Fibroblast of villous mesenchyme (primary cell): Measurements from ENCODE around the gene RSRC1. TPM values are rescaled to one million over a fixed set of nuclear protein-coding genes. Genes with fewer than 3 reads are reported as not detected.

Experiments
- DNase-seq: peaks from one replicate; pipeline ENCODE4 v3.0.0-alpha.2; 2010; ENCODE audit warnings: low read depth
- H3K4me3 ChIP-seq: 2 replicates; pipeline ENCODE4 v1.5.1; 2011; ENCODE audit warnings: low read depth, mild to moderate bottlenecking, low read length
- total RNA-seq: library from RNA; depleted of rRNA; stranded (reverse); fragments of >200 nt; gene quantifications from 2 replicates; pipeline ENCODE4 v1.2.3, GENCODE V29; 2012
- TF ChIP-seq, protein P1 (sequence below): IDR thresholded peaks from 2 replicates; pipeline ENCODE4 v1.5.1; 2012; ENCODE audit warnings: low read depth, mild to moderate bottlenecking, low read length; ENCODE audit not compliant: insufficient read depth

RSRC1 gene
- total RNA-seq, 1 donor = 43.6 TPM

DNA sequence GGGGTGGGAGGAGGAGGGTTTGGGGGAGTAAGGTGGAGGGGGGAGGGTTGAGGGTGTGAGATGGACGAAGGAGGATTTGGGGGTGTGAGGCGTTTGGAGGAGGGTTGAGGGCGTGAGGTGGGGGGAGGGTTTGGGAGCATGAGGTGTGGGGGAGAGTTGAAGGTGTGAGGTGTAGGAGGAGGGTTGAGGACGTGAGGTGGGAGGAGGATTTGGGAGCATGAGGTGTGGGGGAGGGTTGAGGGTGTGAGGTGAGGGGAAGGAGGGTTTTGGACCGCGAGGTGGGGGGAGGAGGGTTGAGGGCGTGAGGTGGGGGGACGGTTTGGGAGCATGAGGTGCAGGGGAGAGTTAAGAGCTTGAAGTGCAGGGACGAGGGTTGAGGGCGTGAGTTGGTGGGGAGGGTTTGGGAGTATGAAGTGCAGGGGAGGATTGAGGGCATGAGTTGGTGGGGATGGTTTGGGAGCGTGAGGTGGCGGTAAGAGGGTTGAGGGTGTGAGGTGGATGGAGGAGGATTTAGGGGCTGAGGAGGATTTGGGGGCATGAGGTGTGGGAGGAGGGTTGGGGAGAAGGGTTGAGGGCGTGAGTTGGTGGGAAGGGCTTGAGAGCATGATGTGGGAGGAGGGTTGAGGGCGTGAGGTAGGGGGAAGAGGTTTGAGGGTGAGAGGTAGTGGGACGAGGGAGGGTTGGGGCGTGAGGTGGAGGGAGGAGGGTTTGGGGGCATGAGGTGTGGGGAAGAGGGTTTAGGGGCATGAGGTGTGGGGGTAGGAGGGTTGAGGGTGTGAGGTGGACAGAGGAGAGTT lies 462.3 kb downstream of the RSRC1 start:
- H3K4me3 ChIP-seq = no peak overlapping the region
- TF ChIP-seq, protein P1, sequence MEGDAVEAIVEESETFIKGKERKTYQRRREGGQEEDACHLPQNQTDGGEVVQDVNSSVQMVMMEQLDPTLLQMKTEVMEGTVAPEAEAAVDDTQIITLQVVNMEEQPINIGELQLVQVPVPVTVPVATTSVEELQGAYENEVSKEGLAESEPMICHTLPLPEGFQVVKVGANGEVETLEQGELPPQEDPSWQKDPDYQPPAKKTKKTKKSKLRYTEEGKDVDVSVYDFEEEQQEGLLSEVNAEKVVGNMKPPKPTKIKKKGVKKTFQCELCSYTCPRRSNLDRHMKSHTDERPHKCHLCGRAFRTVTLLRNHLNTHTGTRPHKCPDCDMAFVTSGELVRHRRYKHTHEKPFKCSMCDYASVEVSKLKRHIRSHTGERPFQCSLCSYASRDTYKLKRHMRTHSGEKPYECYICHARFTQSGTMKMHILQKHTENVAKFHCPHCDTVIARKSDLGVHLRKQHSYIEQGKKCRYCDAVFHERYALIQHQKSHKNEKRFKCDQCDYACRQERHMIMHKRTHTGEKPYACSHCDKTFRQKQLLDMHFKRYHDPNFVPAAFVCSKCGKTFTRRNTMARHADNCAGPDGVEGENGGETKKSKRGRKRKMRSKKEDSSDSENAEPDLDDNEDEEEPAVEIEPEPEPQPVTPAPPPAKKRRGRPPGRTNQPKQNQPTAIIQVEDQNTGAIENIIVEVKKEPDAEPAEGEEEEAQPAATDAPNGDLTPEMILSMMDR = no peak
- no peak for DNase-seq

DNA sequence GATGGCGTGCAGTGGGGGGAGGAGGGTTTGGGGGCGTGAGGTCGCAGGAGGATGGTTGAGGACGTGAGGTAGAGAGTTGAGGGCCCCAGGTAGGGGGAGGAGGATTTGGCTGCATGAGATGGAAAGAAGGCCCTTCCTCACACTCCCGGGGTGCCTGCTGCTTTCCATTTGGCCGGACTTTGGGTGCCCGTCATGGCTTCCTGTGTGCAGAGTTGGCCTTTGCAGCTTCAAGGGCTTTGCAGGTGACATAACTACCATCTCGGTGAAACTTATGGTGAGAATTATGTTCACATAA lies 462.8 kb downstream of the RSRC1 start:
- H3K4me3 ChIP-seq = no peak overlapping the region
- DNase-seq = no peak
- TF ChIP-seq, protein P1 = no peak

DNA sequence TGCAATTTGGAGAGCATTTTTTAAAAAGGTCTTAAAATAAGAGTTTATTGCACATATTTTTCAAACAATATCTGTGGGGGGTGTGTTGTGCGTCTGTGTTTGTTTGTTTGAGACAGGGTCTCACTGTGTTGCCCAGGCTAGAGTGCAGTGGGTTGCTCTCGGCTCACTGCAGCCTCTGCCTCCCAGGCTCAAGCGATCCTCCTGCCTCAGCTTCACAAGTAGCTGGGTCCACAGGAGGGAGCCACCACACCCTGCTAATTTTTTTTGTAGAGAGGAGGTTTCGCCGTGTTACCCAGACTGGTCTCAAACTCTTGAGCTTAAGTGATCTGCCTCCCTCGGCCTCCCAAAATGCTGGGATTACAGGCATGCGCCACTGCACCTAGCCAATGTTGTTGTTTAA lies 463.8 kb downstream of the RSRC1 start:
- H3K4me3 ChIP-seq = no peak overlapping the region
- DNase-seq = peak; percentile 7
- TF ChIP-seq, protein P1 = no peak

DNA sequence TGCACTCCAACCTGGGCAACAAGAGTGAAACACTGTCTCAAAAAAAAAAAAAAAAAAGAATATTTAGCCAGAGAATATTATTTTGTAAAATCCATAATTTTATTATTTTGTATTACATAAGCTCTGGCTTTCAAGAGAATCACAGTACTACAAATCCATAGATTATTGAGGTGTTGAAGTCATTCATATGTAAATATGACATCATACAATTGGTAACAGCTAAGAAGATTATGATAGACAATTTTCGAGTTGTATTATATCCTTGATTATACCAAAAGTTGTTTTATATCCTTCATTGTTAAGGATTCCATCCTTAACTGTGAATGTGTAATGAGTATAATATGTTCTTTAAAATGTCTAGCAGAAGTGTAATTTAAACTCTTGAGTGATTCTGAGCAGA lies 464.8 kb downstream of the RSRC1 start:
- TF ChIP-seq, protein P1 = no peak
- H3K4me3 ChIP-seq = no peak overlapping the region
- DNase-seq = no peak

DNA sequence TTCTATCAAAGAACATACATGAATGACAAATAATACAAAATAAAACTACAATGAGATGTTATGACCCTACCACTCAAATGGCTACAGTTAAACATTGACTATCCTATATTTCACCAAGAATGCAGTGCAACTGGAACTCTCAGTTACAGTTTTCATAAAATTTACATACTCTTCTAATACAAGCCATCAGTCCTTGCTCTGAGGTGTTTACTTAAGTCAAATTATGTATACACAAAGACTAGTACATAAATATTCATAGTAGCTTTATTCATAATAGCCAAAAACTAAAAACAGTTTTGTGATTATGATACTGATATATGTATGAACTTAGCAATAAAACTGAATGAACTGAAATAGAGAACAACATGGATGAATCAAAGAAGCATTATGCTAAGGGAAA lies 480.3 kb downstream of the RSRC1 start:
- TF ChIP-seq, protein P1 = no peak
- H3K4me3 ChIP-seq = no peak overlapping the region
- DNase-seq = no peak

Other genes with a start within 250 kb of the RSRC1 start
- gene SHOX2, start 3.7 kb upstream of the RSRC1 start, total RNA-seq = 0.32 TPM in 1 of 2 replicates, not detected in the other